Uterus (tissue), 4 donors: ENCODE results near the gene NOC3L. TPM values are rescaled to one million over a fixed set of nuclear protein-coding genes. Genes with fewer than 3 reads are reported as not detected.
"Not testable (repeated sequence)": the region's sequence is repeated elsewhere in the genome, so short reads cannot be mapped to it uniquely, and the experiment has no call there.

Source experiments
- DNase-seq, 2 donors: peaks; one replicate each; pipeline ENCODE4 v3.0.0-alpha.2; 2019 to 2020
- H3K27ac ChIP-seq, 2 donors: fragments of 200-600 bp; sonication (generic); 1 replicate in 1 of 2; 2 replicates in 1 of 2; pipeline ENCODE4 v1.5.1; 2016 to 2018
- H3K27me3 ChIP-seq, 2 donors: fragments of 200-600 bp; sonication (generic); one replicate each; pipeline ENCODE4 v1.5.1; 2018 to 2019; ENCODE audit warnings: control low read depth in 1 of 2
- H3K36me3 ChIP-seq, 2 donors: fragments of 200-600 bp; sonication (generic); one replicate each; pipeline ENCODE4 v1.5.1; 2019; ENCODE audit warnings: control low read depth in 1 of 2
- H3K4me1 ChIP-seq, 2 donors: fragments of 200-600 bp; sonication (generic); one replicate each; pipeline ENCODE4 v1.5.1; 2018 to 2019; ENCODE audit warnings: control low read depth in 1 of 2
- H3K4me3 ChIP-seq, 2 donors: fragments of 200-600 bp; sonication (generic); 1 replicate in 1 of 2; 2 replicates in 1 of 2; pipeline ENCODE4 v1.5.1; 2018 to 2019; ENCODE audit warnings: mild to moderate bottlenecking in 1 of 2
- H3K9me3 ChIP-seq, 2 donors: fragments of 200-600 bp; sonication (generic); one replicate each; pipeline ENCODE4 v1.5.1; 2019; ENCODE audit warnings: control low read depth in 1 of 2
- CTCF ChIP-seq, 4 experiments: fragments of 200-600 bp in 2 of 4; fragments of 450-650 bp in 2 of 4; sonication (generic) in 2 of 4; IDR thresholded peaks; one replicate each; pipeline ENCODE4 v1.5.1; 2016 to 2019; ENCODE audit warnings: antibody characterized with exemption in 4 of 4, mild to moderate bottlenecking in 2 of 4, moderate library complexity in 1 of 4
- POLR2A ChIP-seq, 2 donors: fragments of 450-650 bp; IDR thresholded peaks; one replicate each; pipeline ENCODE4 v1.6.1; 2016; ENCODE audit warnings: antibody characterized with exemption in 2 of 2, mild to moderate bottlenecking in 1 of 2, moderate library complexity in 1 of 2
- intact Hi-C: fragments of 100-400 bp; cut with DNase I; formaldehyde crosslinking; loops from one replicate; pipeline ENCODE4 v1.15.1; 2023; ENCODE audit warnings: low total_unique reads
- total RNA-seq, 4 donors: library from RNA; depleted of rRNA in 3 of 4; stranded (reverse); fragments of >200 nt in 3 of 4; gene quantifications; one replicate each; pipeline versions ENCODE4 v1.1.0 to v1.2.4, GENCODE V29; 2014 to 2023
- donor health status: DM: yes; HTN: yes; CAD: no.

The NOC3L gene
- total RNA-seq, 4 donors from 2014 or later = 6.2 to 48.7 (median 16.7) TPM

GRCh38 chr10:94398762-94399161 lies 36.0 kb upstream of the NOC3L start:
- no peak for TF ChIP-seq POLR2A (IDR thresholded peaks at IDR 0.05)
- no peak for TF ChIP-seq CTCF (IDR thresholded peaks at IDR 0.05)
- Histone ChIP-seq H3K9me3 (no peaks in the 10 kb centered on the region), H3K27ac (no peak overlapping the region), H3K4me1 (no peaks in the 10 kb centered on the region), H3K4me3 (no peak overlapping the region), H3K36me3 (no peaks in the 10 kb centered on the region), H3K27me3 (no peaks in the 10 kb centered on the region)
- no peak for DNase-seq
- intact Hi-C loops = no loop called here

GRCh38 chr10:94397549-94398370 lies 35.0 kb upstream of the NOC3L start:
- intact Hi-C loops = no loop called here
- no peaks in the 10 kb centered on the region for H3K4me1 ChIP-seq
- H3K36me3 ChIP-seq = no peaks in the 10 kb centered on the region
- H3K4me3 ChIP-seq = no peak overlapping the region
- no peaks in the 10 kb centered on the region for H3K27me3 ChIP-seq
- TF ChIP-seq CTCF (IDR thresholded peaks at IDR 0.05) (no peak), POLR2A (IDR thresholded peaks at IDR 0.05) (no peak)
- no peaks in the 10 kb centered on the region for H3K9me3 ChIP-seq
- no peak overlapping the region for H3K27ac ChIP-seq
- DNase-seq = no peak

DNA sequence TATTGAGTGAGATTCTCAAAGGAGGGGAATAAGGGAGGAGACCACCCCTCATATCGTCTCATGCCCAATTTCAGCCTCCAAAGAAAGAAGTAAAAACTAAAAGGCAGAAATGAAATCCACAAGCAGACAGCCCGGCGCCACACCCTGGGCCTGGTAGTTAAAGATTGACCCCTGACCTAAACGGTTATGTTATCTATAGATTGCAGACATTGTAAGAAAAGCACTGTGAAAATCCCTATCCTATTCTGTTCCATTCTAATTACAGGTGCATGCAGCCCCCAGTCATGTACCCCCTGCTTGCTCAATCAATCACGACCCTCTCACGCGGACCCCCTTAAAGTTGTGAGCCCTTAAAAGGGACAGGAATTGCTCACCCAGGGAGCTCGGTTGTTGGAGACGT lies 29.4 kb upstream of the NOC3L start:
- H3K27ac ChIP-seq, H3K9me3 ChIP-seq, H3K36me3 ChIP-seq, H3K27me3 ChIP-seq, H3K4me3 ChIP-seq, intact Hi-C loops, H3K4me1 ChIP-seq, DNase-seq: not testable (repeated sequence)

DNA sequence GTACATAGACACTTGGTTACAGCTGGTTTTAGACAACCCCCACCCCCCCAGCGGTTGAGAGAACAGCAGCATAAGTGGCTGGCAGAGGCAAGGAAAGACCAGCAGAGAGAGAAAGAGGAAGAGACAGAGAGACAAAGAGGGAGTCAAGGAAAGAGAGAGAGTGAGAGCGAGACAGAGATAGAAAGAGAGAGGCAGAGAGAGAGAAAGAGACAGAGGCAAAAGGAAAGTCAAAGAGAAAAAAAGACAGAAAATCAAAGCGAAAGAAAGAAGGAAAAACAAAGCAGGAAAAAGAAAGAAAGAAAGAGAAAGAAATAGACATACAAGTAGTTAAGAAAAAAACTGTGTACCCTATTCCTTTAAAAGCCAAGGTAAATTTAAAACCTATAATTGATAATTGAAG lies 23.0 kb upstream of the NOC3L start:
- H3K4me1 ChIP-seq, intact Hi-C loops, H3K27ac ChIP-seq, H3K27me3 ChIP-seq, H3K36me3 ChIP-seq, H3K4me3 ChIP-seq, H3K9me3 ChIP-seq, DNase-seq: not testable (repeated sequence)

DNA sequence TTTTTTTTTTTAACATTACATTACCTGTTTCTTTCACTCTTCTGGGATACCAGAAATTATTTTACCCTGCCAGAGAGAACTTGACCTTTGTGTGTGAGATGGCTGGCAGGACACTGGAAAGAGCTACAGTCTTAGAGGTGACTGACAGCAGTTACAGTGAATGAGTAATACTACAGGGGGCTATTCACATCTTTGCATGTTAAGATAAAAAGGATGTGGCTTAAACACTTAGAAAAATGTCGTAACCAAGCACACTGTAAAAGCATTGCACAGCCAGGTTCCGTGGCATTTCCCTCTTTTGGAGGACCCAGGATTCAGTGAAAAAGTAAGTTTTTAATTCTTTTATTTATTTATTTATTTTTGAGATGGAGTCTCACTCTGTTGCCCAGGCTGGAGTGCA lies 20.8 kb upstream of the NOC3L start:
- intact Hi-C loops = no loop called here
- Histone ChIP-seq H3K9me3 (no peaks in the 10 kb centered on the region), H3K36me3 (no peaks in the 10 kb centered on the region), H3K4me3 (no peak overlapping the region), H3K27ac (no peak overlapping the region), H3K27me3 (no peaks in the 10 kb centered on the region), H3K4me1 (no peaks in the 10 kb centered on the region)
- DNase-seq = no peak
- TF ChIP-seq CTCF (IDR thresholded peaks at IDR 0.05) (no peak), POLR2A (IDR thresholded peaks at IDR 0.05) (no peak)

DNA sequence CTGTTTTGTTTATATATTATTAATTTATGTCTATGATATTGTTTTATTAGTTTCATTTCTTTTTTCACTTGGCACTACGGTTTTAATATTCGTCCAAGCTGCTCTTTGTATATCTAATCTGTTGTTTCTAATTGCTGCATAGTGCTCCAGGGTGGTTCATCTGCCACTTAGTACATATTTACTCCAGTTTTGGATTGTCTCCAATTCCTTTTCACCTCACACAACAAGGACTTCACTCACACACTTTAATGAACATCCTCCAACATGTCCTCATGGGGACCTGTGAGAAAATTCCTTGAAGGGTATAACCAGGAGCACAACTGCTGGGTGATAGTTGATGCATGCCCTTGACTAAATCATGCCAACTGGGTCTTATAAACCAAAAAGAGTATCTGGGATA lies 14.1 kb upstream of the NOC3L start:
- no peak for TF ChIP-seq CTCF (IDR thresholded peaks at IDR 0.05)
- no peak for TF ChIP-seq POLR2A (IDR thresholded peaks at IDR 0.05)
- intact Hi-C loops = no loop called here

More for the DNA sequence above, 14.1 kb upstream of the NOC3L start:
- no peak for DNase-seq
- H3K4me1 ChIP-seq = no peaks in the 10 kb centered on the region
- no peaks in the 10 kb centered on the region for H3K27me3 ChIP-seq
- H3K9me3 ChIP-seq = no peaks in the 10 kb centered on the region
- H3K36me3 ChIP-seq = no peaks in the 10 kb centered on the region
- H3K4me3 ChIP-seq = no peak overlapping the region
- H3K27ac ChIP-seq = no peak overlapping the region
